ENCODE measurements around the gene KLF17.

Gene KLF17

GRCh38 chr1:44157903-44158302 lies 39.3 kb downstream of the KLF17 start:
- DNase-seq: no peak

- DNase-seq: no peak
Measured at GRCh38 chr1:44158871-44159270, 40.2 kb downstream of the KLF17 start.

GRCh38 chr1:44161546-44161945 lies 42.9 kb downstream of the KLF17 start:
- no peak for DNase-seq

- no peak for DNase-seq
Measured at GRCh38 chr1:44168520-44169098, 50.0 kb downstream of the KLF17 start.

- DNase-seq: no peak
Measured at GRCh38 chr1:44170281-44170823, 51.7 kb downstream of the KLF17 start.

GRCh38 chr1:44174630-44175029 lies 56.0 kb downstream of the KLF17 start:
- DNase-seq: no peak
